Panc1 (cell line): ENCODE measurements around the gene POLG. TPM values are rescaled to one million over a fixed set of nuclear protein-coding genes. Genes with fewer than 3 reads are reported as not detected.

Experiments used
- ATAC-seq: fragments of 200-7000 bp; cut with Tn5 transposase; 2 replicates; pipeline ENCODE4 v1.9.1; 2020; ENCODE audit warnings: mild to moderate bottlenecking, moderate library complexity
- BruUV-seq: library from RNA; stranded (reverse); fragments of 400-500 nt; replicated peaks from 2 replicates; lab custom pipeline; 2021; lab: Mats Ljungman, UMichigan
- CTCF ChIA-PET: fragments of 300-600 bp; sonication (Branson Sonifier 250); formaldehyde crosslinking; loops from one replicate; lab custom pipeline; 2022; ENCODE audit warnings: antibody characterized with exemption; lab: Charles Lee
- POLR2A ChIA-PET: fragments of 300-600 bp; sonication (Branson Sonifier 250); formaldehyde crosslinking; loops from one replicate; lab custom pipeline; 2022; ENCODE audit warnings: antibody characterized with exemption; lab: Charles Lee
- DNase-seq: peaks from one replicate; pipeline ENCODE4 v3.0.0-alpha.2; 2010; ENCODE audit warnings: low read depth, low spot score
- H3K27ac ChIP-seq: 2 replicates; pipeline ENCODE4 v1.5.1; 2011; ENCODE audit warnings: mild to moderate bottlenecking, low read length, inconsistent platforms
- H3K27me3 ChIP-seq: fragments of 200-500 bp; sonication (Bioruptor generic); 2 replicates; pipeline ENCODE4 v1.6.0; 2014; ENCODE audit warnings: low read length, inconsistent platforms; ENCODE audit not compliant: control insufficient read depth, insufficient read depth
- H3K36me3 ChIP-seq: fragments of 200-500 bp; sonication (Bioruptor generic); 2 replicates; pipeline ENCODE4 v1.5.1; 2014; ENCODE audit warnings: inconsistent platforms, mild to moderate bottlenecking, low read length, moderate library complexity; ENCODE audit not compliant: control insufficient read depth, insufficient read depth
- H3K4me1 ChIP-seq: 2 replicates; pipeline ENCODE4 v1.5.1; 2011; ENCODE audit warnings: inconsistent platforms, mild to moderate bottlenecking, low read length, moderate library complexity; ENCODE audit not compliant: control insufficient read depth, insufficient read depth
- H3K4me3 ChIP-seq, 2 experiments: 2 replicates each; pipeline ENCODE4 v1.5.1; 2011 to 2012; ENCODE audit warnings: low read depth in 2 of 2, low read length in 2 of 2, mild to moderate bottlenecking in 2 of 2, inconsistent platforms in 1 of 2, moderate library complexity in 1 of 2
- H3K9me3 ChIP-seq: fragments of 200-500 bp; sonication (Bioruptor generic); 2 replicates; pipeline ENCODE4 v1.5.1; 2014; ENCODE audit warnings: low read depth, mild to moderate bottlenecking, inconsistent platforms, low read length, moderate library complexity; ENCODE audit not compliant: control insufficient read depth, insufficient read depth
- CTCF ChIP-seq: fragments of 450-650 bp; IDR thresholded peaks from 2 replicates; pipeline ENCODE4 v1.5.1; 2017; ENCODE audit warnings: mild to moderate bottlenecking
- POLR2AphosphoS5 ChIP-seq: IDR thresholded peaks from 2 replicates; pipeline ENCODE4 v1.6.1; 2012; ENCODE audit warnings: mild to moderate bottlenecking, low read depth, low read length, moderate library complexity
- REST ChIP-seq, 2 experiments: IDR thresholded peaks; 2 replicates each; pipeline ENCODE4 v1.6.1; 2011 to 2012; ENCODE audit warnings: low read depth in 2 of 2, control low read depth in 1 of 2, low read length in 1 of 2, mild to moderate bottlenecking in 1 of 2, moderate library complexity in 1 of 2; ENCODE audit not compliant: insufficient read depth in 1 of 2
- SIN3A ChIP-seq: IDR thresholded peaks from 2 replicates; pipeline ENCODE4 v1.6.1; 2012; ENCODE audit warnings: low read depth, mild to moderate bottlenecking, low read length, moderate library complexity, borderline replicate concordance; ENCODE audit not compliant: insufficient read depth
- TCF7L2 ChIP-seq: IDR thresholded peaks from 2 replicates; pipeline ENCODE4 v1.6.1; 2011; ENCODE audit warnings: mild to moderate bottlenecking, low read depth, low read length, inconsistent platforms
- in situ Hi-C: cut with HindIII; loops from 2 replicates; pipeline ENCODE4 v1.10.0; 2016; ENCODE audit warnings: low sequenced_read_pairs, low pct_unique_long_range_greater_than_20kb
- intact Hi-C: fragments of 100-400 bp; cut with micrococcal nuclease; formaldehyde crosslinking; loops from one replicate; pipeline ENCODE4 v1.10.0; 2022; ENCODE audit not compliant: unreplicated experiment
- total RNA-seq: library from RNA; stranded (reverse); gene quantifications from one replicate; pipeline ENCODE4 v1.2.1, GENCODE V29; 2021; ENCODE audit not compliant: unreplicated experiment

Gene POLG
- total RNA-seq, 1 experiment from 2014 or later = 95.2 TPM

- in situ Hi-C loops (no loop called here), intact Hi-C loops (no loop called here)
- H3K4me3 ChIP-seq = no peak overlapping the region
- peaks cover 25% of the 10 kb centered on the region for H3K4me1 ChIP-seq
- ChIA-PET POLR2A (no interaction called here), CTCF (no interaction called here)
- H3K36me3 ChIP-seq = peaks cover 58% of the 10 kb centered on the region
- no peak for ATAC-seq
- no peaks in the 10 kb centered on the region for H3K27me3 ChIP-seq
- H3K27ac ChIP-seq = no peak overlapping the region
- TF ChIP-seq POLR2AphosphoS5 (no peak), CTCF (no peak), TCF7L2 (no peak)
- DNase-seq = no peak
- BruUV-seq = no TSS peak
- H3K9me3 ChIP-seq = no peaks in the 10 kb centered on the region
Observed at GRCh38 chr15:89328398-89329254, 6.0 kb downstream of the POLG start.

- ATAC-seq (no peak), DNase-seq (no peak)
- Histone ChIP-seq H3K4me3 (no peak overlapping the region), H3K9me3 (no peaks in the 10 kb centered on the region), H3K36me3 (peaks cover 49% of the 10 kb centered on the region), H3K27ac (no peak overlapping the region), H3K4me1 (peaks cover 12% of the 10 kb centered on the region), H3K27me3 (no peaks in the 10 kb centered on the region)
- CTCF ChIA-PET = no interaction called here
- intact Hi-C loops (no loop called here), in situ Hi-C loops (no loop called here)
- TF ChIP-seq REST (IDR thresholded peaks at IDR 0.05; ENCODE audit: insufficient read depth in 1 of 2, low read depth in 2 of 2, low read length in 1 of 2) (no peak), TCF7L2 (no peak), SIN3A (no peak), CTCF (no peak), POLR2AphosphoS5 (no peak)
- BruUV-seq = no TSS peak
- POLR2A ChIA-PET = no interaction called here
Observed at GRCh38 chr15:89327113-89327512, 7.5 kb downstream of the POLG start.
